Measurements from ENCODE around the gene RRM1.
"Not testable (repeated sequence)": the region's sequence is repeated elsewhere in the genome, so short reads cannot be mapped to it uniquely, and the experiment has no call there.

RRM1 gene

GRCh38 chr11:4083198-4083597, 11.4 kb upstream of the RRM1 start:
- no peak for DNase-seq (ENCODE audit: low read depth in 2 of 2)

GRCh38 chr11:4084406-4085125, 10.0 kb upstream of the RRM1 start:
- DNase-seq (ENCODE audit: low read depth in 2 of 2), result no peak

GRCh38 chr11:4085575-4085974, 9.0 kb upstream of the RRM1 start:
- DNase-seq (ENCODE audit: low read depth in 2 of 2), result no peak

- DNase-seq (ENCODE audit: low read depth in 2 of 2), result no peak
Measured at GRCh38 chr11:4086575-4087353, 7.8 kb upstream of the RRM1 start.

- DNase-seq (ENCODE audit: low read depth in 2 of 2), result no peak
Measured at GRCh38 chr11:4087551-4087950, 7.0 kb upstream of the RRM1 start.

GRCh38 chr11:4090258-4090657, 4.3 kb upstream of the RRM1 start:
- DNase-seq (ENCODE audit: low read depth in 2 of 2), result no peak

- DNase-seq (ENCODE audit: low read depth in 2 of 2), result no peak
Measured at GRCh38 chr11:4092026-4092425, 2.6 kb upstream of the RRM1 start.

- no peak for DNase-seq (ENCODE audit: low read depth in 2 of 2)
Measured at GRCh38 chr11:4093519-4094347, 866 bp upstream of the RRM1 start.

GRCh38 chr11:4095509-4096230, 1.1 kb downstream of the RRM1 start:
- no peak for DNase-seq (ENCODE audit: low read depth in 2 of 2)

GRCh38 chr11:4098026-4098621, 3.5 kb downstream of the RRM1 start:
- no peak for DNase-seq (ENCODE audit: low read depth in 2 of 2)

- DNase-seq (ENCODE audit: low read depth in 2 of 2), result no peak
Measured at GRCh38 chr11:4102711-4103110, 8.1 kb downstream of the RRM1 start.

- DNase-seq (ENCODE audit: low read depth in 2 of 2), result no peak
Measured at GRCh38 chr11:4103269-4103668, 8.7 kb downstream of the RRM1 start.

GRCh38 chr11:4105916-4106315, 11.3 kb downstream of the RRM1 start:
- DNase-seq (ENCODE audit: low read depth in 2 of 2), result no peak

- no peak for DNase-seq (ENCODE audit: low read depth in 2 of 2)
Measured at GRCh38 chr11:4111834-4112233, 17.2 kb downstream of the RRM1 start.

GRCh38 chr11:4115128-4115527, 20.5 kb downstream of the RRM1 start:
- DNase-seq (ENCODE audit: low read depth in 2 of 2), result no peak

GRCh38 chr11:4118107-4118506, 23.5 kb downstream of the RRM1 start:
- no peak for DNase-seq (ENCODE audit: low read depth in 2 of 2)

GRCh38 chr11:4123218-4123617, 28.6 kb downstream of the RRM1 start:
- no peak for DNase-seq (ENCODE audit: low read depth in 2 of 2)

- no peak for DNase-seq (ENCODE audit: low read depth in 2 of 2)
Measured at GRCh38 chr11:4125141-4125540, 30.5 kb downstream of the RRM1 start.

- DNase-seq (ENCODE audit: low read depth in 2 of 2), result no peak
Measured at GRCh38 chr11:4127357-4127756, 32.8 kb downstream of the RRM1 start.

- not testable (repeated sequence) for DNase-seq (ENCODE audit: low read depth in 2 of 2)
Measured at GRCh38 chr11:4130219-4130618, 35.6 kb downstream of the RRM1 start.

GRCh38 chr11:4134806-4135205, 40.2 kb downstream of the RRM1 start:
- no peak for DNase-seq (ENCODE audit: low read depth in 2 of 2)
